NCI-H446 treated with DMSO at 0.1 percent for 48 hours (cell line): ENCODE results near the gene BBOF1.
A peak's percentile ranks its signal among the peaks of the same experiment; 100 is the strongest.
"Not testable (repeated sequence)": the region's sequence is repeated elsewhere in the genome, so short reads cannot be mapped to it uniquely, and the experiment has no call there.

Experiments
- DNase-seq: peaks from one replicate; lab custom pipeline; 2025; lab: John Stamatoyannopoulos, UW

The BBOF1 gene

GRCh38 chr14:74018586-74019407, at the start of gene BBOF1, which contains the start of gene ENTPD5:
Gene BBOF1, plus strand, starts transcription at chr14:74019349. Its CDS starts 130 bp downstream, at chr14:74019479.
Gene ENTPD5, minus strand, starts transcription at chr14:74019288. Its CDS starts 31,186 bp downstream, at chr14:73988102.
- peak; percentile 52 for DNase-seq

GRCh38 chr14:73973497-73973896, 45.7 kb upstream of the BBOF1 start:
- no peak for DNase-seq

GRCh38 chr14:73976125-73976524, 43.0 kb upstream of the BBOF1 start:
- no peak for DNase-seq

- no peak for DNase-seq
These were observed 41.3 kb upstream of the BBOF1 start for GRCh38 chr14:73977896-73978295.

- DNase-seq, result no peak
These were observed 31.1 kb upstream of the BBOF1 start for GRCh38 chr14:73988065-73988464.

- DNase-seq, result not testable (repeated sequence)
These were observed 30.5 kb upstream of the BBOF1 start for GRCh38 chr14:73988656-73989055.

GRCh38 chr14:73991092-73991491, 28.1 kb upstream of the BBOF1 start:
- no peak for DNase-seq

- not testable (repeated sequence) for DNase-seq
These were observed 24.2 kb upstream of the BBOF1 start for GRCh38 chr14:73994926-73995325.

GRCh38 chr14:73995977-73996378, 23.2 kb upstream of the BBOF1 start:
- no peak for DNase-seq

- DNase-seq, result no peak
These were observed 22.4 kb upstream of the BBOF1 start for GRCh38 chr14:73996731-73997107.

- DNase-seq, result no peak
These were observed 21.8 kb upstream of the BBOF1 start for GRCh38 chr14:73997108-73997943.

- DNase-seq, result no peak
These were observed 21.2 kb upstream of the BBOF1 start for GRCh38 chr14:73997944-73998447.

- no peak for DNase-seq
These were observed 20.4 kb upstream of the BBOF1 start for GRCh38 chr14:73998726-73999125.

GRCh38 chr14:74005664-74006063, 13.5 kb upstream of the BBOF1 start:
- DNase-seq, result not testable (repeated sequence)

- no peak for DNase-seq
These were observed 10.2 kb upstream of the BBOF1 start for GRCh38 chr14:74008843-74009499.

GRCh38 chr14:74014299-74014698, 4.8 kb upstream of the BBOF1 start:
- DNase-seq, result no peak

- no peak for DNase-seq
These were observed 4.0 kb upstream of the BBOF1 start for GRCh38 chr14:74015176-74015575.

- DNase-seq, result no peak
These were observed 3.2 kb upstream of the BBOF1 start for GRCh38 chr14:74015963-74016362.

GRCh38 chr14:74018174-74018585, 969 bp upstream of the BBOF1 start:
- DNase-seq, result no peak

- no peak for DNase-seq
These were observed 424 bp downstream of the BBOF1 start for GRCh38 chr14:74019408-74020137.

- DNase-seq, result no peak
These were observed 3.2 kb downstream of the BBOF1 start for GRCh38 chr14:74022346-74022745.
